Lower leg skin (tissue), 3 donors: ENCODE measurements around the gene PGAP1.

Source experiments
- CTCF ChIP-seq, 3 donors: fragments of 450-650 bp; IDR thresholded peaks; one replicate each; pipeline ENCODE4 v1.5.1; 2016; ENCODE audit warnings: antibody characterized with exemption in 3 of 3, mild to moderate bottlenecking in 3 of 3, moderate library complexity in 2 of 3
- POLR2A ChIP-seq, 2 donors: fragments of 450-650 bp; IDR thresholded peaks; one replicate each; pipeline ENCODE4 v1.6.1; 2016 to 2017; ENCODE audit warnings: antibody characterized with exemption in 2 of 2, mild to moderate bottlenecking in 1 of 2, moderate library complexity in 1 of 2

DNA sequence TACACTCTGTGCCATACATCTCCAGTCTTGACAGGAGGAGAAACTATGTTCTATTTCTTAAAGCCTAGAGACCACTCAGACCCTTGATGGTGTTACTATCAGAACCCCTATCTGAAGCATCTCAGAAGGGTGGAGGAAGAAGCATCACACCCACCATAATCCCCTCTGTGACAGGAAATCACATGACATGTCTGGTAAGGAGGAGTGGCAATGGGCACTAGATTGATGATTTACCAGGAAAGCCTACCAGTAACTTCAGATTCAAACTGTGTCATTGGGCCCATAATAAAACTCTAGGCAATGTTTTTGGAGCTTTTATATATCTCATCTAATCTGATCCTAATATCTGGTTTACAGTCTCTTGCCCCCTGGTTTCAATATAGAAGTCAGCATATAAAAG lies 80.2 kb downstream of the PGAP1 start:
- TF ChIP-seq POLR2A (IDR thresholded peaks at IDR 0.05) (no peak), CTCF (IDR thresholded peaks at IDR 0.05) (no peak)
